Osteoblast (primary cell): ENCODE measurements around the gene SPIRE1. TPM values are rescaled to one million over a fixed set of nuclear protein-coding genes. Genes with fewer than 3 reads are reported as not detected.
A peak's percentile ranks its signal among the peaks of the same experiment; 100 is the strongest.

Experiments used
- DNase-seq: peaks from one replicate; pipeline ENCODE4 v3.0.0; 2011; ENCODE audit warnings: low spot score, mixed read lengths; ENCODE audit not compliant: insufficient read length; ENCODE audit errors: missing footprints
- H2AFZ ChIP-seq: 2 replicates; pipeline ENCODE4 v1.6.0; 2011; ENCODE audit warnings: mild to moderate bottlenecking, low read length
- H3K27ac ChIP-seq: 2 replicates; pipeline ENCODE4 v1.5.1; 2011; ENCODE audit warnings: mild to moderate bottlenecking, low read depth, low read length, moderate library complexity
- H3K27me3 ChIP-seq: 2 replicates; pipeline ENCODE4 v1.6.0; 2012; ENCODE audit warnings: mild to moderate bottlenecking, control low read depth, inconsistent platforms, low read length, moderate library complexity; ENCODE audit not compliant: insufficient read depth
- H3K36me3 ChIP-seq: 2 replicates; pipeline ENCODE4 v1.5.1; 2011; ENCODE audit warnings: mild to moderate bottlenecking, low read length, control low read depth, moderate library complexity; ENCODE audit not compliant: insufficient read depth
- H3K4me1 ChIP-seq: 2 replicates; pipeline ENCODE4 v1.5.1; 2011; ENCODE audit warnings: mild to moderate bottlenecking, low read length, control low read depth, moderate library complexity; ENCODE audit not compliant: insufficient read depth
- H3K4me2 ChIP-seq: 2 replicates; pipeline ENCODE4 v1.6.0; 2011; ENCODE audit warnings: mild to moderate bottlenecking, low read length; ENCODE audit not compliant: insufficient read depth
- H3K4me3 ChIP-seq: fragments of 200-600 bp; sonication (generic); 3 replicates; pipeline ENCODE4 v1.5.1; 2012; ENCODE audit warnings: mild to moderate bottlenecking, low read length, inconsistent platforms; ENCODE audit not compliant: insufficient read depth
- H3K79me2 ChIP-seq: 2 replicates; pipeline ENCODE4 v1.6.0; 2012; ENCODE audit warnings: mild to moderate bottlenecking, low read length, control low read depth, inconsistent platforms; ENCODE audit not compliant: insufficient read depth
- H3K9me3 ChIP-seq: 2 replicates; pipeline ENCODE4 v1.5.1; 2011; ENCODE audit warnings: low read depth, low read length, control low read depth
- H4K20me1 ChIP-seq: 2 replicates; pipeline ENCODE4 v1.6.0; 2012; ENCODE audit warnings: mild to moderate bottlenecking, low read length, control low read depth; ENCODE audit not compliant: insufficient read depth
- total RNA-seq: library from RNA; depleted of rRNA; stranded (reverse); fragments of >200 nt; gene quantifications from 2 replicates; pipeline ENCODE4 v1.2.3, GENCODE V29; 2012
- TF ChIP-seq, protein P1 (sequence below): IDR thresholded peaks from 2 replicates; pipeline ENCODE4 v1.5.1; 2011; ENCODE audit warnings: mild to moderate bottlenecking, low read depth, low read length, moderate library complexity; ENCODE audit errors: extremely low read depth

Gene SPIRE1
- total RNA-seq, 1 donor: 64.4 TPM

DNA sequence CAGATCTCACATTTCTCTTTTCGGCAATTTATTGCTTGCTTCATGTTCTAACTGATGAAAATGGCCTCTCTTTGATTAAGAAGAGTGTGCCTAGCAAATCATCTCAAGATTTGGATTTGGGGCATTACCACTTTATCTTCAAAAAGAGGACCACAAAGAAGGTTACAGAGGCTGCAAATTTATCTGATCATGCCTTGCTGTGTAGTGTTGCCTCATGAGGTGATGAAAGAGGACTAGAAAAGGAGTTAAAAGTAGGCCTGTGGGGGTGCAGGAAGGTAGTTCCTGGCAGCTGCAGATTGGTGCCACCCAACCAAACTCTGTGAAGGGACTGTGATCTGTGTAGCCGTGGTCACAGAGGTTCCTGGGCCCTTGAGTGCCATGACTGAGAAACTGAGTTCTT lies 181.0 kb downstream of the SPIRE1 start:
- TF ChIP-seq, protein P1, sequence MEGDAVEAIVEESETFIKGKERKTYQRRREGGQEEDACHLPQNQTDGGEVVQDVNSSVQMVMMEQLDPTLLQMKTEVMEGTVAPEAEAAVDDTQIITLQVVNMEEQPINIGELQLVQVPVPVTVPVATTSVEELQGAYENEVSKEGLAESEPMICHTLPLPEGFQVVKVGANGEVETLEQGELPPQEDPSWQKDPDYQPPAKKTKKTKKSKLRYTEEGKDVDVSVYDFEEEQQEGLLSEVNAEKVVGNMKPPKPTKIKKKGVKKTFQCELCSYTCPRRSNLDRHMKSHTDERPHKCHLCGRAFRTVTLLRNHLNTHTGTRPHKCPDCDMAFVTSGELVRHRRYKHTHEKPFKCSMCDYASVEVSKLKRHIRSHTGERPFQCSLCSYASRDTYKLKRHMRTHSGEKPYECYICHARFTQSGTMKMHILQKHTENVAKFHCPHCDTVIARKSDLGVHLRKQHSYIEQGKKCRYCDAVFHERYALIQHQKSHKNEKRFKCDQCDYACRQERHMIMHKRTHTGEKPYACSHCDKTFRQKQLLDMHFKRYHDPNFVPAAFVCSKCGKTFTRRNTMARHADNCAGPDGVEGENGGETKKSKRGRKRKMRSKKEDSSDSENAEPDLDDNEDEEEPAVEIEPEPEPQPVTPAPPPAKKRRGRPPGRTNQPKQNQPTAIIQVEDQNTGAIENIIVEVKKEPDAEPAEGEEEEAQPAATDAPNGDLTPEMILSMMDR: no peak
- Histone ChIP-seq H3K4me2 (no peak overlapping the region), H2AFZ (no peak overlapping the region), H3K27me3 (no peaks in the 10 kb centered on the region), H3K4me3 (no peak overlapping the region), H3K79me2 (no peaks in the 10 kb centered on the region), H3K27ac (no peak overlapping the region), H4K20me1 (no peaks in the 10 kb centered on the region), H3K4me1 (no peaks in the 10 kb centered on the region), H3K36me3 (peaks cover 17% of the 10 kb centered on the region), H3K9me3 (no peaks in the 10 kb centered on the region)
- DNase-seq: peak; percentile 8

DNA sequence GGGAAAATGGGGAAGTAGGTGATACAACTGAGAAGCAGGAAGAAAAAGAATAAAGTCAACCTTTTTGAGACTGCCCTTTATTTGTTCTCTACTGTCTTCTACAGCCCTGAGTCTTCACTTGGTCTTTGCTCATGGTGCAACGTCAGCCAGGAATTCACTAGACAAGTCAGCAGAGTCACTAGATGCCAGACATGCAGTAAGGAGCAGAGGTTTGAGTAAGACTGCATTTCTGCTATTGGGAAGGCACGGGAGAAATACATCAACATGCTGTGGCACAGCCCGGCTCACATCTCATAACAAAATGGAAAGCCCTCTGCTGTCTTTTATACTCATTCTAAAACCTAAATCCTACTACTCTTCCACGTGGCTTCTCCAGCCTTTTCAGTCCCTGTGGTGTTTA lies 183.0 kb downstream of the SPIRE1 start:
- peak; percentile 5 for DNase-seq
- Histone ChIP-seq H3K27me3 (no peaks in the 10 kb centered on the region), H3K79me2 (no peaks in the 10 kb centered on the region), H3K36me3 (peaks cover 17% of the 10 kb centered on the region), H3K9me3 (no peaks in the 10 kb centered on the region), H3K4me2 (no peak overlapping the region), H2AFZ (no peak overlapping the region), H4K20me1 (no peaks in the 10 kb centered on the region), H3K27ac (peak overlapping the region; percentile 8), H3K4me3 (no peak overlapping the region), H3K4me1 (no peaks in the 10 kb centered on the region)
- TF ChIP-seq, protein P1: no peak

DNA sequence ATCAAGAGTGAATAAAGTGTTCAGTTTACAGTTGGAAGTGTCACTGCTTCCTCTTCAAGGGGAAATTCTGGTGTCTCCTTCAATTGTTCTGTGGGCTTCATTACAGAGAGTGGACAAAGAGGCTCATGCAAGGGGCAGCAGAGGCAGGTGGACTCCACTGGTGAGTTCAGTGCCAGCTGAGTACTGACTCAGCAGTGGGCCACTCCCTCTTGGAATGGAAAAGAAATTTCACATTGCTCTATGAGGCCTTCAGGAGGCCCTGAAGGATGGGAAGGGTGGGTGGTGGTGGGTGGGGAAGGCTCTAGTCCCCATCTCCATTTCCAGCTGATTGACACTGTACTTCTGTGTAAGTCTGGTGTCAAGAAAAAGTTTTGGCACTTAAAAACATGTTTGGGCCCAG lies 183.8 kb downstream of the SPIRE1 start:
- H3K36me3 ChIP-seq: peaks cover 12% of the 10 kb centered on the region
- H3K27ac ChIP-seq: no peak overlapping the region
- peak; percentile 5 for DNase-seq
- H3K4me3 ChIP-seq: no peak overlapping the region
- no peaks in the 10 kb centered on the region for H3K27me3 ChIP-seq
- TF ChIP-seq, protein P1: no peak
- no peak overlapping the region for H2AFZ ChIP-seq
- no peaks in the 10 kb centered on the region for H3K79me2 ChIP-seq
- H3K4me2 ChIP-seq: no peak overlapping the region
- no peaks in the 10 kb centered on the region for H3K9me3 ChIP-seq
- no peaks in the 10 kb centered on the region for H4K20me1 ChIP-seq
- H3K4me1 ChIP-seq: no peaks in the 10 kb centered on the region

DNA sequence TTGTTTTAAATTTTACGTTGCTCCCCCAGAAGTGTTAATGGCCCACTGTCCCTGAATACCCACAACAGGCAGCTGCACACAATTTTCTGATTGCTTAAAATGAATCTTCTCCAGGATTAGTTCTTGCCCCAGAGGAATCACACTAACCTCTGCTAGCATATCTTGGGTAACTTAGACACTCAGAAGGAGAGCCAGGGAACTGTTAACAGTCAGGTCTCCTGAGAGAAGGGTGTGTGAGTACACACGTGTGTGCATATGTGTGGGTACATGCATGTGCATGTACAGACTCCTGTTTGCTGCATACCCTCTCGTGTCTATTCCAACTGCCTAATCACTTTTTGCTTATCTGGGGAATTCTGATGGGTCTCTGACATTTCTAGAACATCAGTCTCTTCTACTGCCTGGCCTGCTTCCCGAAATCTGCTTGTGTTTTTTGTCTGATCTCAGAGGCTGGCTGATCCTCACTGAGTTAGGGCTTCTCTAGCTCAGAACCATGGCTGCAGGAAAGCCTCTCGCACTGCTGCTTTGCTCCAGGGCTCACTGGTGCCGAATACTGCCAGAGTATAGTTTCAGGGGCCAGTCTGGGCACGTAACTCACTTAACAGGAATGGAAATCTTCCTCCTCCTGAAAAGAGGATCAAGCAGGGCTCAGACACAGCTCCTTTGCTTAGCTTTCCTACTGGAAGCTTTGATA lies 187.4 kb downstream of the SPIRE1 start:
- no peak for DNase-seq
- H2AFZ ChIP-seq: no peak overlapping the region
- no peak overlapping the region for H3K4me3 ChIP-seq
- no peaks in the 10 kb centered on the region for H3K36me3 ChIP-seq
- H4K20me1 ChIP-seq: no peaks in the 10 kb centered on the region
- TF ChIP-seq, protein P1: no peak
- no peak overlapping the region for H3K27ac ChIP-seq
- no peaks in the 10 kb centered on the region for H3K27me3 ChIP-seq
- no peaks in the 10 kb centered on the region for H3K79me2 ChIP-seq
- H3K4me1 ChIP-seq: no peaks in the 10 kb centered on the region
- no peak overlapping the region for H3K4me2 ChIP-seq
- no peaks in the 10 kb centered on the region for H3K9me3 ChIP-seq
